ENCODE results near the gene DIRAS1. TPM values are rescaled to one million over a fixed set of nuclear protein-coding genes. Genes with fewer than 3 reads are reported as not detected.
A peak's percentile ranks its signal among the peaks of the same experiment; 100 is the strongest.

DIRAS1 gene
- total and polyA plus RNA-seq, 3 experiments from 2014 or later: 0.18 TPM; not detected in 2

- no peak overlapping the region for H3K27ac ChIP-seq (ENCODE audit: low read depth, low read length)
- no peak for DNase-seq
- ChIA-PET POLR2A (no interaction called here), CTCF (interaction anchor here (0.9 kb wide), 1 partner anchor 13 kb away, joined by 4 read pairs; no protein-coding TSS in a partner anchor)
- Mint-ChIP-seq H3K4me3 (peak overlapping the region in 1 of 7 donors; percentile 34), H3K9me3 (no peaks in the 10 kb centered on the region), H3K27ac (no peak overlapping the region), H3K36me3 (peaks cover 0 to 47% (median 11%) of the 10 kb centered on the region in 3 donors), H3K4me1 (peaks cover 18 to 34% (median 32%) of the 10 kb centered on the region in 3 donors), H3K27me3 (peaks cover 0 to 4% of the 10 kb centered on the region in 2 donors)
- peaks cover 3% of the 10 kb centered on the region for H3K4me1 ChIP-seq (ENCODE audit: insufficient read depth, low read length)
- H3K9me3 ChIP-seq (ENCODE audit: low read length): no peaks in the 10 kb centered on the region
- H3K4me3 ChIP-seq (ENCODE audit: low read length): no peak overlapping the region
- peaks cover 2% of the 10 kb centered on the region for H3K27me3 ChIP-seq (ENCODE audit: insufficient read depth, low read length, poor library complexity, severe bottlenecking)
- no peaks in the 10 kb centered on the region for H3K36me3 ChIP-seq (ENCODE audit: insufficient read depth, low read length)
Observed at GRCh38 chr19:2735374-2735773, 14.2 kb upstream of the DIRAS1 start.

- H3K27me3 ChIP-seq (ENCODE audit: insufficient read depth, low read length, poor library complexity, severe bottlenecking): no peaks in the 10 kb centered on the region
- peaks cover 15 to 32% (median 29%) of the 10 kb centered on the region in 3 donors for H3K4me1 Mint-ChIP-seq
- H3K36me3 ChIP-seq (ENCODE audit: insufficient read depth, low read length): no peaks in the 10 kb centered on the region
- H3K27me3 Mint-ChIP-seq: no peaks in the 10 kb centered on the region
- no peaks in the 10 kb centered on the region for H3K9me3 Mint-ChIP-seq
- ChIA-PET POLR2A (no interaction called here), CTCF (no interaction called here)
- no peaks in the 10 kb centered on the region for H3K9me3 ChIP-seq (ENCODE audit: low read length)
- H3K4me1 ChIP-seq (ENCODE audit: insufficient read depth, low read length): no peaks in the 10 kb centered on the region
- no peak for DNase-seq
- no peak overlapping the region for H3K27ac Mint-ChIP-seq
- H3K4me3 ChIP-seq (ENCODE audit: low read length): no peak overlapping the region
- H3K4me3 Mint-ChIP-seq: no peak overlapping the region
- H3K36me3 Mint-ChIP-seq: peaks cover 0 to 47% (median 11%) of the 10 kb centered on the region in 3 donors
- no peak overlapping the region for H3K27ac ChIP-seq (ENCODE audit: low read depth, low read length)
Observed at GRCh38 chr19:2734589-2735288, 13.6 kb upstream of the DIRAS1 start.

GRCh38 chr19:2733930-2734588, 12.9 kb upstream of the DIRAS1 start:
- ChIA-PET POLR2A (no interaction called here), CTCF (no interaction called here)
- H3K9me3 Mint-ChIP-seq: no peaks in the 10 kb centered on the region
- Histone ChIP-seq H3K9me3 (ENCODE audit: low read length) (no peaks in the 10 kb centered on the region), H3K27me3 (ENCODE audit: insufficient read depth, low read length, poor library complexity, severe bottlenecking) (no peaks in the 10 kb centered on the region), H3K36me3 (ENCODE audit: insufficient read depth, low read length) (no peaks in the 10 kb centered on the region), H3K4me3 (ENCODE audit: low read length) (no peak overlapping the region), H3K27ac (ENCODE audit: low read depth, low read length) (no peak overlapping the region), H3K4me1 (ENCODE audit: insufficient read depth, low read length) (no peaks in the 10 kb centered on the region)
- H3K27me3 Mint-ChIP-seq: no peaks in the 10 kb centered on the region
- DNase-seq: no peak
- peaks cover 11 to 27% (median 24%) of the 10 kb centered on the region in 3 donors for H3K4me1 Mint-ChIP-seq
- H3K4me3 Mint-ChIP-seq: peak overlapping the region in 1 of 7 donors; percentile 66
- peaks cover 0 to 47% (median 11%) of the 10 kb centered on the region in 3 donors for H3K36me3 Mint-ChIP-seq
- peak overlapping the region in 1 of 8 donors; percentile 78 for H3K27ac Mint-ChIP-seq

DNA sequence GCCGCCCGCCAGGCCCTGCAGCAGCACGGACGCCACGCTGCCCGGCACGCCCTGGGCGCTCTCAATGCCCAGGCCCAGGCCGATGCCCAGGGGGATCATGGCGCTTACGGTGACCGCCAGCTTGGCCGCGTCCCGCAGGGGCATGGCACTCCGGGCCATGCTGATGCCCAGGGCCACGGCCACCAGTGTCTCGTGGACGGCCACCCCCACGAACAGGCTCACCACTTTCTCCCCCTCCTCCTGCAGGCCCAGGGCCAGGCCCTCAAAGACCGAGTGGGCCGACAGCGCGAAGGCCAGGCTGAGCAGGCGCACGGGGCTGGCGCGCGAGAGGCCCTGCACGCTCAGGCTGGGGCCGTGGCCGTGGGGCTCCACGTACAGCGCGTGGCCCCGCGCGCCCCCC, 11.7 kb upstream of the DIRAS1 start:
- Histone ChIP-seq H3K27me3 (ENCODE audit: insufficient read depth, low read length, poor library complexity, severe bottlenecking) (no peaks in the 10 kb centered on the region), H3K4me3 (ENCODE audit: low read length) (no peak overlapping the region), H3K36me3 (ENCODE audit: insufficient read depth, low read length) (no peaks in the 10 kb centered on the region), H3K4me1 (ENCODE audit: insufficient read depth, low read length) (no peaks in the 10 kb centered on the region), H3K27ac (ENCODE audit: low read depth, low read length) (no peak overlapping the region), H3K9me3 (ENCODE audit: low read length) (no peaks in the 10 kb centered on the region)
- Mint-ChIP-seq H3K27me3 (no peaks in the 10 kb centered on the region), H3K36me3 (peaks cover 0 to 43% (median 11%) of the 10 kb centered on the region in 3 donors), H3K4me1 (peaks cover 5 to 19% (median 16%) of the 10 kb centered on the region in 3 donors), H3K4me3 (no peak overlapping the region), H3K9me3 (no peaks in the 10 kb centered on the region), H3K27ac (no peak overlapping the region)
- no peak for DNase-seq
- POLR2A ChIA-PET: no interaction called here
- CTCF ChIA-PET: no interaction called here

DNA sequence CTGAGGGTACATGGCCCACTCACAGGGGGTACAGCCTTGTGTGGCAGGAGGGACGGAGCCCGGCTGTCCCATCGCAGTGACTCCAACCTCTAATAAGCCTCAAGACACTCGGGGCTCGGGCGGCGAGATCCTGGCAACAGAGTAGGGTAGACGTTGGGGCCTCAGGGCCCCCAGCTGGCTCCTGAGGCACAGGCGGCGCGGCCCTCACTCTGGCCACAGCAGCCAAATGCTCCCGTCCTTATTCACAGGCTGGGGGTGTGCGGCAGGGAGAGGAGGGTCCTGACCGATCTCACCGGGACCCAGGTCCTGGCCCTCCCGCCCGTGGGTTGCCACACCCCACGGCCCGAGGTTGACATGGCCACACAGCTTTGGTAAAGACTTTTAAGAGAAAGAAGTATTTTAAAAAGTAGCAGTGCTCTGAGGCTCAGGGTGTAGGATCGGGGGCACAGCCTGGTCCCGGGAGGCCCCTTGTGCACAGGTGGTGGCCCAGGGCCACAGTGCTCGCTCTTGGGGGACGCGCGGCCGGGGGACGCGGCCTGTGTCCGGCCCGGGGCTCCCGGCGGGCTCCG, 11.1 kb upstream of the DIRAS1 start:
- Mint-ChIP-seq H3K9me3 (no peaks in the 10 kb centered on the region), H3K27me3 (peaks cover 0 to under 1% of the 10 kb centered on the region in 2 donors), H3K27ac (no peak overlapping the region), H3K4me3 (no peak overlapping the region), H3K36me3 (peaks cover 0 to 42% (median 11%) of the 10 kb centered on the region in 3 donors), H3K4me1 (peaks cover 5 to 19% (median 16%) of the 10 kb centered on the region in 3 donors)
- Histone ChIP-seq H3K4me1 (ENCODE audit: insufficient read depth, low read length) (no peaks in the 10 kb centered on the region), H3K4me3 (ENCODE audit: low read length) (no peak overlapping the region), H3K36me3 (ENCODE audit: insufficient read depth, low read length) (no peaks in the 10 kb centered on the region), H3K27ac (ENCODE audit: low read depth, low read length) (no peak overlapping the region), H3K27me3 (ENCODE audit: insufficient read depth, low read length, poor library complexity, severe bottlenecking) (no peaks in the 10 kb centered on the region), H3K9me3 (ENCODE audit: low read length) (no peaks in the 10 kb centered on the region)
- ChIA-PET CTCF (no interaction called here), POLR2A (no interaction called here)
- no peak for DNase-seq

DNA sequence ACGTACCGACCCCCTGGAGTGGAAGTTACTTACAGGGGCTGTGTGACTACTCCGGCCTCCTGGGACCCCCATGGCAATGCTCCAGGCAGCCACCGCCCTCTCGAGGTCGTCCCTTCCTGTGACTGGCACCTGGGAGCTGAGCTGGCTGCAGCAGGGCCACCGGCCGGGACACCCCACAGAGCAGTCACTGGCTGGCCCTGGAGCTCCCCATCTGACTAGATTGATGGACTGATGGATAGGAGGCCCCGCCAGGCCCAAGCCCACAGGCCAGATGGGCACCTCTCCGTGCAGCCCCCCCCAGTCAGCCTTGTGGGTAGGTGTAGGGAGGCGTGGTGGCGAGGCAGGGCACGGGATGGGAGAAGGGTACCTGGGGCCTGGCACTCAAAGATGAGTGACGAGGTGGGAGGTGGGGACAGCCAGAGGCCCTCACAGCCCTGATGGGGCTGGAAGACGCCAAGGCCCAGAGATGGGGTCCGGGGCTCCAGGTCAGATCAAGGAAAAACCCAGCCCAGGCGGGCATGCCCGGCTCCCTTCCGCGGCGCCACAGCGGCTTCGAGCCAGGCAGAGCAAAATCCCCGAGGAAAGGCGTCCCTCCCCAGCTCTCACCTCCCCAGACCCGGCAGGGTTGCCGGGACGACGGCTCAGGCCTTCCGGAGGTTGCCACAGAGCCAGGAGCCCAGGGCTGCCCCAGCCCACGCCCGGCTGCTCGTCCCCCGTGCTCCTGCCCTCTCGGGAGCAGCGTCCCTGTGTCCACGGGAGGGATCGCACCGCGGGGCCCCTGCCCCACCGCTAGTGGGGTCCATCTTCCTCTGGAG, 10.2 kb upstream of the DIRAS1 start:
- Mint-ChIP-seq H3K4me1 (peaks cover 2 to 11% (median 7%) of the 10 kb centered on the region in 3 donors), H3K27me3 (peaks cover 1 to 4% of the 10 kb centered on the region in 2 donors), H3K9me3 (no peaks in the 10 kb centered on the region), H3K27ac (no peak overlapping the region), H3K36me3 (peaks cover 0 to 34% (median 11%) of the 10 kb centered on the region in 3 donors), H3K4me3 (no peak overlapping the region)
- Histone ChIP-seq H3K4me3 (ENCODE audit: low read length) (no peak overlapping the region), H3K4me1 (ENCODE audit: insufficient read depth, low read length) (no peaks in the 10 kb centered on the region), H3K27ac (ENCODE audit: low read depth, low read length) (no peak overlapping the region), H3K27me3 (ENCODE audit: insufficient read depth, low read length, poor library complexity, severe bottlenecking) (no peaks in the 10 kb centered on the region), H3K36me3 (ENCODE audit: insufficient read depth, low read length) (no peaks in the 10 kb centered on the region), H3K9me3 (ENCODE audit: low read length) (no peaks in the 10 kb centered on the region)
- ChIA-PET CTCF (no interaction called here), POLR2A (no interaction called here)
- no peak for DNase-seq

GRCh38 chr19:2729943-2730818, 9.0 kb upstream of the DIRAS1 start:
- CTCF ChIA-PET: no interaction called here
- no peak for DNase-seq
- Mint-ChIP-seq H3K36me3 (peaks cover 0 to 23% (median 8%) of the 10 kb centered on the region in 3 donors), H3K9me3 (no peaks in the 10 kb centered on the region), H3K4me1 (peaks cover 0 to 11% (median 3%) of the 10 kb centered on the region in 3 donors), H3K4me3 (no peak overlapping the region), H3K27ac (no peak overlapping the region), H3K27me3 (peaks cover 4 to 11% of the 10 kb centered on the region in 2 donors)
- Histone ChIP-seq H3K4me3 (ENCODE audit: low read length) (no peak overlapping the region), H3K36me3 (ENCODE audit: insufficient read depth, low read length) (no peaks in the 10 kb centered on the region), H3K27me3 (ENCODE audit: insufficient read depth, low read length, poor library complexity, severe bottlenecking) (no peaks in the 10 kb centered on the region), H3K27ac (ENCODE audit: low read depth, low read length) (no peak overlapping the region), H3K9me3 (ENCODE audit: low read length) (no peaks in the 10 kb centered on the region), H3K4me1 (ENCODE audit: insufficient read depth, low read length) (no peaks in the 10 kb centered on the region)
- POLR2A ChIA-PET: no interaction called here
